Measurements from ENCODE around the gene SEMA4D. TPM values are rescaled to one million over a fixed set of nuclear protein-coding genes. Genes with fewer than 3 reads are reported as not detected.

The SEMA4D gene
- total RNA-seq, 2 donors from 2014 or later: 42.8 to 51.0 TPM

- Mint-ChIP-seq H3K9me3 (no peaks in the 10 kb centered on the region), H3K27ac (peak overlapping the region; percentile 62), H3K27me3 (ENCODE audit: insufficient read depth) (no peaks in the 10 kb centered on the region), H3K4me1 (peaks cover 33% of the 10 kb centered on the region), H3K4me3 (no peak overlapping the region), H3K36me3 (ENCODE audit: low read depth) (peaks cover 50% of the 10 kb centered on the region)
- Histone ChIP-seq H3K27me3 (ENCODE audit: control insufficient read depth, insufficient read depth, low read length, poor library complexity, severe bottlenecking) (no peaks in the 10 kb centered on the region), H3K36me3 (ENCODE audit: control insufficient read depth, insufficient read depth, low read length) (peaks cover 44% of the 10 kb centered on the region), H3K27ac (ENCODE audit: low read depth, low read length) (no peak overlapping the region), H3K9me3 (ENCODE audit: control insufficient read depth, low read length) (no peaks in the 10 kb centered on the region), H3K4me3 (ENCODE audit: low read length) (no peak overlapping the region), H3K4me1 (ENCODE audit: control insufficient read depth, insufficient read depth, low read length) (peaks cover 19% of the 10 kb centered on the region), H3K9ac (ENCODE audit: extremely low read depth, low read length, poor library complexity, severe bottlenecking) (no peak overlapping the region)
- WGBS, 2 experiments (ENCODE audit: insufficient coverage in 1 of 2, insufficient read length in 1 of 2): 86 to 100% methylated on average over 1 to 3 of the region's 3 CpGs
- no peak for TF ChIP-seq CTCF (conservative IDR thresholded peaks at IDR 0.05)
- peak; percentile 48 for DNase-seq
These were observed 137.4 kb downstream of the SEMA4D start for GRCh38 chr9:89360465-89360864.

GRCh38 chr9:89359751-89360261, 138.1 kb downstream of the SEMA4D start:
- Mint-ChIP-seq H3K27ac (peak overlapping the region; percentile 62), H3K9me3 (no peaks in the 10 kb centered on the region), H3K36me3 (ENCODE audit: low read depth) (peaks cover 57% of the 10 kb centered on the region), H3K4me1 (peaks cover 33% of the 10 kb centered on the region), H3K4me3 (peak overlapping the region; percentile 2), H3K27me3 (ENCODE audit: insufficient read depth) (no peaks in the 10 kb centered on the region)
- peak; percentile 37 for DNase-seq
- no peak for TF ChIP-seq CTCF (conservative IDR thresholded peaks at IDR 0.05)
- WGBS, 2 experiments (ENCODE audit: insufficient coverage in 1 of 2, insufficient read length in 1 of 2): 93 to 97% methylated on average over 5 to 7 of the region's 8 CpGs
- Histone ChIP-seq H3K9me3 (ENCODE audit: control insufficient read depth, low read length) (no peaks in the 10 kb centered on the region), H3K9ac (ENCODE audit: extremely low read depth, low read length, poor library complexity, severe bottlenecking) (no peak overlapping the region), H3K27ac (ENCODE audit: low read depth, low read length) (no peak overlapping the region), H3K4me3 (ENCODE audit: low read length) (no peak overlapping the region), H3K36me3 (ENCODE audit: control insufficient read depth, insufficient read depth, low read length) (peaks cover 50% of the 10 kb centered on the region), H3K4me1 (ENCODE audit: control insufficient read depth, insufficient read depth, low read length) (peaks cover 19% of the 10 kb centered on the region), H3K27me3 (ENCODE audit: control insufficient read depth, insufficient read depth, low read length, poor library complexity, severe bottlenecking) (no peaks in the 10 kb centered on the region)

GRCh38 chr9:89358985-89359384, 138.9 kb downstream of the SEMA4D start:
- H3K4me1 Mint-ChIP-seq: peaks cover 33% of the 10 kb centered on the region
- no peak for TF ChIP-seq CTCF (conservative IDR thresholded peaks at IDR 0.05)
- peaks cover 59% of the 10 kb centered on the region for H3K36me3 ChIP-seq (ENCODE audit: control insufficient read depth, insufficient read depth, low read length)
- WGBS, 2 experiments (ENCODE audit: insufficient coverage in 1 of 2, insufficient read length in 1 of 2): 94 to 98% methylated on average over 4 of the region's 4 CpGs
- H3K27me3 Mint-ChIP-seq (ENCODE audit: insufficient read depth): no peaks in the 10 kb centered on the region
- no peaks in the 10 kb centered on the region for H3K9me3 ChIP-seq (ENCODE audit: control insufficient read depth, low read length)
- no peak overlapping the region for H3K4me3 ChIP-seq (ENCODE audit: low read length)
- no peaks in the 10 kb centered on the region for H3K27me3 ChIP-seq (ENCODE audit: control insufficient read depth, insufficient read depth, low read length, poor library complexity, severe bottlenecking)
- no peak overlapping the region for H3K9ac ChIP-seq (ENCODE audit: extremely low read depth, low read length, poor library complexity, severe bottlenecking)
- H3K4me1 ChIP-seq (ENCODE audit: control insufficient read depth, insufficient read depth, low read length): peaks cover 19% of the 10 kb centered on the region
- H3K27ac ChIP-seq (ENCODE audit: low read depth, low read length): no peak overlapping the region
- peaks cover 65% of the 10 kb centered on the region for H3K36me3 Mint-ChIP-seq (ENCODE audit: low read depth)
- H3K4me3 Mint-ChIP-seq: no peak overlapping the region
- DNase-seq: no peak
- H3K27ac Mint-ChIP-seq: no peak overlapping the region
- H3K9me3 Mint-ChIP-seq: no peaks in the 10 kb centered on the region

All from endodermal cell (in vitro differentiated cells).